NOMO-1 treated with dmso at 0.1 percent for 144 hours (cell line): ENCODE data around the gene PTGFRN.

Experiments used
- DNase-seq: peaks from one replicate; lab custom pipeline; 2025; ENCODE audit not compliant: unreplicated experiment; lab: John Stamatoyannopoulos, UW

PTGFRN gene

DNA sequence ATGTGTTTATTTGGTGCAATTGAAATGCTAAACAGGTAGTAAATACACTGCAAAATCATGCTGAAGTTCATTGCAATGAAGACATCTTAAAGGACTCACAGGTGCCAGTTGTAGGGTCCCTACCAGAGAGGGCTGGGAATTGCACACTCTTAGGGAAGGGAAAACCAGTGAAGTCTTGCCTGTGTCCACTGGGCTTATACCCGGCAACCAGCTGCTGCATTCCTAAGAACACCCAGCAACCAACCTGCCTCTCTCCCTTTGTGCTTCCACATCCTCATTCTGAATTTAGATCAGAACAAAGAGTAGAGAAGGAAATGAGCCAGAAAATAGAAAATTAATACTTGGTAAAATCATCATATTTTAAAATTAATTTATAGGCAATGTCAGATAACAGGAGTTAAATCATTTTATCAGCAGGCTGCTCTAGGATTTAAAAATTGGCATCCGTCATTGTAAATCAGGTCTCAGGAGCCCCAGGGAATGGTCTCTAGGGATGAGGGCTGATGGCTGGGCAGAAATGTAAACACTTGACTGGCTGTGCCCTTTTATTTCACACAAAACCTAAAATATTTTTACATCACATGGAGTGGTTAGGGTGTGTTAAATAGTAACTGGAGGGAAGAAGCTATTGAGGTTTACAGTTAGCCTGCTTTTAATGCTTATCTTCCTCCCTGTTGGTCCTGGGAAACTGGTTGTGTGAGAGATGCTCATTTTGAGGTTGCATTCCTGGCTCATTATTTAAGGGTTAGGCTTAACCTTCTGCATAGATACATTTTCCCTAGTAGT, 31.3 kb downstream of the PTGFRN start:
- no peak for DNase-seq

DNA sequence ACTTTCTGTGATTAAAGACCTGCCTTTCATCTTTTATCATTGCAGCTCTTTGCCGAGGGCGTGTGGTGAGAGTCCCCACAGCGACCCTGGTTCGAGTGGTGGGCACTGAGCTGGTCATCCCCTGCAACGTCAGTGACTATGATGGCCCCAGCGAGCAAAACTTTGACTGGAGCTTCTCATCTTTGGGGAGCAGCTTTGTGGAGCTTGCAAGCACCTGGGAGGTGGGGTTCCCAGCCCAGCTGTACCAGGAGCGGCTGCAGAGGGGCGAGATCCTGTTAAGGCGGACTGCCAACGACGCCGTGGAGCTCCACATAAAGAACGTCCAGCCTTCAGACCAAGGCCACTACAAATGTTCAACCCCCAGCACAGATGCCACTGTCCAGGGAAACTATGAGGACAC, 32.0 kb downstream of the PTGFRN start:
- DNase-seq: no peak

DNA sequence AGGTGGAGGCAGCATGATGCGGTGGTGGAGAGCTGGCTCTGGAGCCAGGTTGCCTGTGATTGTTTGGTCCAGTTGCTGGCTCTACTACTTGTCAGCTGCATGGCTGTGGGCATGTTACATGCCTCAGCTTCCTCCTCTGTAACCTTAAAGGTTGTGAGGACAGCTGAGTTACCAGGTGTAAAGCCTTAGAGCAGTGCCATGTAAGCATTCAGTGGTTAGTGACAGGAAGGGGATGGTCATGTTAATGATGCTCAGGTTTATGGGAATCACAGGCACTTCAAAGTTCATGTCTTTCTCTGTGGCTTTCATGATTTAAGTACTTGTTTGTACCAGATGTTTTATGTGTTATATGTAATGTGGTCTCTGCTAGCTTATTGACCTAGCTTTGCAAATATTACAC, 32.6 kb downstream of the PTGFRN start:
- DNase-seq: no peak

DNA sequence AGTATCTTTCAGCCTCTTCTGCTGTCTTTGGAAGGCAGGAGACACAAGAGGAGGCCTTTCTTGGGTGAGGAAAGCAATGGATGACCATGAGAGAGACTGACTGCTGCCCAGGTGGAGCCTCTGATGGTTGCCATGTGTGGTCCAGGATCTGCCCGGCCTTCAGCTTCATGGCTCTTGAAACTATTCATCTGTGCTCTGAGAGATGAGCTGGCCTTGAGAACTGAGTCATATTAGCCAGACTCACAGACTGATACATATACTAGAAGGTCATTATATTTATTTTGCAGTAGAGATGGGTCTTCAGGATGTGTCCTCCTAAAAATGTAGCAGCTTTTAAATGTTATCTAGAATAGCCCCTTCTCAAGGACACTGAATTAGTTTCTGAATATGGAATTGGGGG, 33.7 kb downstream of the PTGFRN start:
- no peak for DNase-seq

DNA sequence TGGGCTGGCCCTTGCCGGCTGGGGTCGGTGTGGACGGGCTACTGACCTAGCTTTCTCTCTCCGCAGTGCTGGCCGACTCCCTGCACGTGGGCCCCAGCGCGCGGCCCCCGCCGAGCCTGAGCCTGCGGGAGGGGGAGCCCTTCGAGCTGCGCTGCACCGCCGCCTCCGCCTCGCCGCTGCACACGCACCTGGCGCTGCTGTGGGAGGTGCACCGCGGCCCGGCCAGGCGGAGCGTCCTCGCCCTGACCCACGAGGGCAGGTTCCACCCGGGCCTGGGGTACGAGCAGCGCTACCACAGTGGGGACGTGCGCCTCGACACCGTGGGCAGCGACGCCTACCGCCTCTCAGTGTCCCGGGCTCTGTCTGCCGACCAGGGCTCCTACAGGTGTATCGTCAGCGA, 34.9 kb downstream of the PTGFRN start:
- no peak for DNase-seq

DNA sequence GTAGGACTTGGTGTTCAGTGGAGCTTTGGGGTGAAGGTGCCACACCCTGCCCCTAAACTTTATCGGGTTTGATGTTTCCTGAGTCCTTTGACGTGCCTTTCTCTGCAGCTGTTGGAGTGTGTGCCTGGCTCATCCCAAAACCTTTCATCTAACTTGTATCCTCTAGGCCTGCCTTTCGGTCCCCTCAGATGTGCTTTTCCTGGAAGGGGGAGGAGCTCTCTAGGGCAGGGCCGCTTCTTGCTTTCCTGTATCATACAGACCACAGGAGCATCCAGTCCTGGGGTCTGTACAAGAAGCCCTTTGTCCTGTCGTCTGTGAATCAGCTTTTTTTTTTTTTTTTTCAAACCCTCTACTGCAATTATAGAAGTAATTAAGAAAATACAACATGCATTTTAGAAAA, 35.7 kb downstream of the PTGFRN start:
- no peak for DNase-seq

DNA sequence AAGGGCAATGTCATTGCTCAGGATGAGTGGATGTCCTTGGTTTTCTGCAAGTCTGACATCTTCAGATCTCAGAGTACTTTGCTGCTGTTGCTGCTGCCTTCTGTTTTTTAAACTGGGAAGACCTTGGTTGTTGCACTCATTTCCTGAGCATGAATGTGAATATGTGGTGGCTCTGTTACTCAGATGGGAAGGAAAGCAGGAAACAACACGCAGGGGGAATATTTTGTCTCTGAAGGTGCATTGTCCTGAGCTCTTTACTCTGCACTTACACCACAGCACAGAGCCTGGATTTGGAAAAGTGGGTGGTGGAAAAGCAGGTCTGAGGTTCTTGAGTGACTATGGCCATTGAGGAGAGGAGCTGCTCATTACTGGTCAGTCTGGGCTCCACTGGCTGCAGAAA, 36.3 kb downstream of the PTGFRN start:
- no peak for DNase-seq

DNA sequence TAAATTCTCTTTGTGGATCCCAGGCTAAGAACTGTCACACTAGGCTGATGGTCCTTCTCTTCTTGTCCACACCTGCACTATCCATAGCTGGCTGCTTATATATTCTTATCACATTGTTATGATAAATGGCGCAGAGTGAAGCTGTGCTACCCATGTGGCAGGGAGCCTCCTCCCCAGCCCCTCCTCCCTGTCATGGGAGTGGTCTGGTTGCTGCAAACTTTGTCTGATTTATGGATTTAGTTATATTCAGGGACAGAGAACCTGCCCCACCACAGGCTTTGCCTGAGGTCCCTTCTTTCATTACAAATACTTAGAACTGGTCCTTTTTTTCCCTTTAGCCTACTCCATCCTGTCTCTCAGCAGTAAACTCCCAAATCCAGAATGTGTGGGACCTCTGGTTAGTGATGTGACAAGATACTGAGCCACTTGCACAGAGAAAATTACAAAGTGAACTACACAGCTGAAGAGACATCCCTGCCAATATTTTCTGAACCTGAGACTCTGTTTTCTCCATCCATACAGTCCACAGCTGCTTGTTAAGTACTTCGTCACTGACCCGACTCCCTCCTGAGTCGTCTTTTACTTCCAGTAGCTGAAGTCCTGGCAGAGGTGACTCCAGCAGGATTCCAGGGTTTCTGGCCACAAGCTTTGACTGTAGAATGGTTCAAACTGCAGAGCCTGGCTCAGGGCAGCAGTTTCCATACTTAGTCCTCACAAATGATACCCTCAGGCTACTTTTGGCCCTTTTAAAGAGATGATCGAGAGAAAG, 37.6 kb downstream of the PTGFRN start:
- DNase-seq: no peak

DNA sequence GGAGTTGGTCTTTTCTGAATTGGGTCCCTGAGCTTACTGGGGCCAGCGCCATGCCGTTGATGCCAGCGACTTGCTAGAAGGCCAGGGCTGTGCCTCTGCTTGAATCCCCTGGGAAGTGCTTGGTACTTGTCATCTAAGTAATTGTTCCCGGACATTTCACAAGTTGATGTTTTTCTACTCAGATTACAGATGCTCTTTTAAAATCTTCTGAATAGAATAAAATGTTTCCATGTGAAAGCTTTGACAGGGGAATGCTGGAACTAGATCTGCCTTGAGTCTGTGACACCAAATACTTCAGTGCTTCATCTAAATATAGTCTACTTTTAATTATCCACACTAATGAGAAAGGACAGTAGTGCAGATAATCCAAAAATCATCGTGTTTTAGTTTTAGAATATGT, 38.3 kb downstream of the PTGFRN start:
- DNase-seq: no peak

DNA sequence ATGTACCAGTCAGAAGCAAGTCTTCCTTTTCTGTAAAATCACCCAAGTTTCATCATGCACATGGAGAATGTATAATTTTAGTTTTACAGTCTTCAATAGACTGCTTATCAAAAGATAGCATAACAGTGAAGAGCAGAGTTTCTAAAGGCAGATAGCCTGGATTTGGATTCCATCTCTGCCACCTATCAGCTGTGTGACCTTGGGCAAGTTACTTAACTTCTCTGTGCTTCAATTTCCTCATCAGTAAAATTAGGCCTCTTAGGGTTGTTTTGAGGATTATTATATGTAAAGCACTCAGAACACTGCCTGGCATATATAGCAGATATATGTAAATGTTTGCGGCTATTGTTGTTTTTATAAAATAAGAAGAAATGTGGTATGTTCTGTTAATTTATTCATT, 38.9 kb downstream of the PTGFRN start:
- DNase-seq: no peak

DNA sequence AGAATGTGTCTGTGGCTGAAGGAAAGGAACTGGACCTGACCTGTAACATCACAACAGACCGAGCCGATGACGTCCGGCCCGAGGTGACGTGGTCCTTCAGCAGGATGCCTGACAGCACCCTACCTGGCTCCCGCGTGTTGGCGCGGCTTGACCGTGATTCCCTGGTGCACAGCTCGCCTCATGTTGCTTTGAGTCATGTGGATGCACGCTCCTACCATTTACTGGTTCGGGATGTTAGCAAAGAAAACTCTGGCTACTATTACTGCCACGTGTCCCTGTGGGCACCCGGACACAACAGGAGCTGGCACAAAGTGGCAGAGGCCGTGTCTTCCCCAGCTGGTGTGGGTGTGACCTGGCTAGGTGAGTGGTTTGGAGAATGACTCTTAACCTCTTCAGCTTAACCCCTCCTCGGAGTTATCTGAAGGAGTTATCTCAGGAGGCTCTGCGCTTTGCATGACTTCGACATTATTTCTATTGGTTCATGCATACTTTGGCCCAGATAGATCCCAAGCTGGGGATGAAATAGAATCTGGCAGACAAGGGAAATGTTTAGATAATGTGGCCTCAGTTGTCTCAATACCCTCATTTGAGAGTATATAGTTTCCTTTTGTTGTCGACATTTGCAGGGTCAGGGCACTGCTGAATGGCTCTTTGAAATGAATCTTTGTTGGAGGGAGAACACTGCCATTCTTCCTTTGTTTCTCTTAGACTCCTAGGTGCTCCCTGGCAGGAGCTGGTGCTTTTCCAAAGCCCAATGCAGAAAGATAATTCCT, 39.7 kb downstream of the PTGFRN start:
- DNase-seq: no peak

DNA sequence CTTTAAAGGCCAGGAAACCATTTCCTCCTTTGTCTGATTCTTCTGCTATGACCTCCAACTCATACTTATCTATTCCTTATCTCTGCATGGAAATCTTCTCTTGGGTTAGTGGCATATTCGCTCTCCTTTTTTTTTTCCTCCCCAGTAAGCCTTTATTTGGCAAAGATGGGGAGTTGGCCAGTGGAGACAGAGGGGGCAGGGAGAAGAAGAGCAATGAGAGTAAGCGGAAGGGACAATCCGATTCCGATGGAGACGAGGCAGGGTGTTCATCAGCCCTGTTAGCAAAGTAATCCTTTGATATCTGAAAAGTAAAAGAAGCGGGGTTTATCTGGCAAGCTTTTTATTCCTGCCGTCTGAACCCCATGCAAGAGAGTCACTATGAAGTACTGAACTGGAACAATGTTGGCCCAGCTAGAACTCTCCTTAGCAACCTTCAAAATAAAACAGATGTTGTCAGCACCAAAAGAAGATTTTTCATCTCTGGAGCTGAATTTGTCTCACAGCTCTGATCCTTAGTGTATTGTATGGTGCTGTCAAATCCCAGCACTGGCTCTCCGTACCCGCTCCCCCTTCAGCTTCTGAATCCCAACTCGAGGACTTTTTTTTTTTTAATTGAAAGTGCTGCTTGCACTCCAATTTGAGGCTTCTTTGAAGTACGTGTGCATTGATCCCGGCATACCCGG, 40.9 kb downstream of the PTGFRN start:
- DNase-seq: no peak

DNA sequence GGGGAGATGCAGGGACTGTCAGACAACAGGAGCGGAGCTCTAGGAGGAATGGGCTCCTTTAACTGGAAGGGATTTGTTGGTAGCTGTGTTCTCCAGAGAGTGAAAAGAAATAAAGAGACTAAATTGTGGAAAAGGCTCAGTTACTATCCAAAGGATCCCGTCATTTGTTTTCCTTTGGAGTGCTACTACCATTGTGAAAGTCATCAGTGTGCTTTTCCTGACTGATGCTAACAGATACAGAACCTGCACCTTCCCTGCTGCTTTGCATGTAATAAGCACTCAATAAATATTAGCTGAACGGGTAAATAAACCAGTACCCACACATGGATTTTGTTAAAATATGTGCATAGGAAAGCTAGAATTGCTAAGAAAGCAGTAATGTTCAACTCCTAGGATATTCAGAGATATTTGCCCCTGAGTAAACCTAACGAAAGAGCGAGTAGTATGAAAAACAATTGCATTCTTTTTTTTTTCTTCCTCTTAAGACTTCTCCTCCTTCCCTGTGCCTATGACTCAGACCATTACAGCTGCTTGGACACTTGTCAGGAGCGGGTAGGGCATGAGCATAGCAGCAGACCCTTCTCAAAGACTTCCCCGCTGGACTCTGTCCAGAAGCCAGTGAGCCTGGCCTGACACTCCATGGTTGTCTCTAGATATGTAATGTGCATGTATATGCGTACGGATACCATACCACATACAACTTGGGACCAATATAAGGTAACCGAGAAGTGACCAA, 41.7 kb downstream of the PTGFRN start:
- no peak for DNase-seq

DNA sequence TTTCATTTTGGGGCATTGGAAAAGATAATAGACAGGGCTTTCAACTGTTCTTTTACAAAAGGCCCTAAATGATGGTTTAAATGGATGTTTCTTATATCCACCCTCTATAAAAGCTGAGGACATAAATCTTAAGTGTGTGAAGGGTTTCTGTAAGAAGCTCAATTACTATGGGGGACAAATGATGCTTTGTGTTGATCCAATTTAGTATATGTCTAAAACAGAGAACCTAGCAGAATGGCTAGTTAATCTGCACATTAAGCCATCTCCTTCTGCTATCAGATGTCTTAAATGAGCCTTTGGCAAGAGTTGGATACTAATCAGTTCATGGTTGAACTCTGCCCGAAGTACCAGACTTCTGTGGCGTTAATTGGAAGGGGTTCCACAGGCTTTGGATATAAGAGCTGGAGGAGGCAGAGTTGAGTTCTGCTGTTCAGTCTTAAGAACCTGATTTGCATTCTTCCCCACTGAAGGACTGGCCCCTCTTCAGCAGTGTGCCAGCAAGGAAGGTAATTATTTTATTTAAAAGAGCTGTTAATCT, 43.1 kb downstream of the PTGFRN start:
- no peak for DNase-seq

DNA sequence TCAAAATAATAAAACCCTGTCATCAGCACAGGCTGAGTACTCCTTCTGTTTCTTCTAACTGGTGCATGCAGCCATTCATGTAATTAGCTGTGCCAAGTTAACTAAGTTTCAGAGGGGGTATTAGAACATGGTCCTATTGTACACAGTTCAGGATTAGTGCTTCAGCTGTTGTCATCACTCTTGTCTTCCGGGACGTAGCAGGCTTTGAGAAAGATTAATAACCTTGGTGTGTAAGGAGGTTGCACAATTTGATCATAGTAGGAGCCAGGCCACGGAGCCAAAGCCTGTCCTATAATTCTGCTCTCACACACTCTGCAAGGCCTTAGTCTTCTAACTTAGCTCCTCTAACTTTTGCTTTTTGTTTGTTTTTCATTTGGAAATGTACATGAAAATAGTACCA, 44.7 kb downstream of the PTGFRN start:
- DNase-seq: no peak

DNA sequence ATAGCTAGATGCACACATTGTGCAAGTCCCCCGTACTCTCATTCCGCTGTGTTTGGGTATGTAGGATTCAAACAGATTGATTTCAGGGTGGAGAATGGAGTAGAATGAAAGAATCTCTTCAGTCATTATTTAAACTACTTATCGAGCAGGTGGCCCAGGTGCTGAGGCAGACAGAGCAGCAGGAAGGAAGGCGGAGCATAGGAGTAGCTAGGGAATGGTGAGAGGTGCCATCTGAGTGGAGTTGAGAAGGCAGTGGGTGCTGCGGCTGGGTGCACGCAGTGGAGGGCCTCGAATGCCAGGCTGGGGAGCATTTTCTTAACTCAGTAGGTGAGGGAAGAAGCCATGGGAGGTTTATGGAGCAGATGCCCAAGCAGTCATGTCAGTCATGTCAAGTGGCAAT, 46.7 kb downstream of the PTGFRN start:
- DNase-seq: no peak

DNA sequence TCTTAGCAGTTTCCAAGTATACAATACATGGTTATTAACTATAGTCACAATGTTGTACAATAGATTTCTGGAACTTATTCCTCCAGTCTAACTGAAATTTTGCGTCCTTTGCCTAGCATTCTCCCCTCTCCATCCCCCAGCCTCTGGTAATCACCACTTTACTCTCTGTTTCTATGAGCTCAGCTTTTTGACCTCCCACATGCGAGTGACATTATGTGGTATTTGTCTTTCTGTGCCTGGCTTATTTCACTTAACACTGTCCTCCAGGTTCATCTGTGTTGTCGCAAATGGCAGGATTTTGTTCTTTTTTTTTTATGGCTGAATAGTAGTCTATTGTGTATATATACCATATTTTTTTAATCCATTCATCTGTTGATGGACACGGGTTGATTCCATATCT, 47.9 kb downstream of the PTGFRN start:
- no peak for DNase-seq

DNA sequence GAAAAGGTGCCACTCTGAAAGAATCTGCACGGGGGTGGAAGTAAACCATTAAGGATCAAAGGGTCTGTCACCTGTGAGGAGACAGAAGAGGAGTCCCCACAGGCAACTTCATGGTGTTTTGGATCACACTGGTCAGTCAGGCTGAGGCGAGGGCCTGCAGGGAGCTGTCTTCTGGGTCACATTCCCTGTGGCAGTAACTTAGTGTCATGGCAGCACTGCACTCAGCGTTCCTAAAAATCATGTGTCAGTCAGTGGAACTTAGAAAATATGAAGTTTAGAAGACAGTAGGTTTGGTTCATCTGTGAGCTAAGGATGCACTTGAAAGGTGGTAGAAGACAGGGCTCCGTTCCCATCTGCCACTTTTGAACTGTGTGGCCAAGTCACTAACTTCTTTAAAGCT, 48.4 kb downstream of the PTGFRN start:
- DNase-seq: no peak

DNA sequence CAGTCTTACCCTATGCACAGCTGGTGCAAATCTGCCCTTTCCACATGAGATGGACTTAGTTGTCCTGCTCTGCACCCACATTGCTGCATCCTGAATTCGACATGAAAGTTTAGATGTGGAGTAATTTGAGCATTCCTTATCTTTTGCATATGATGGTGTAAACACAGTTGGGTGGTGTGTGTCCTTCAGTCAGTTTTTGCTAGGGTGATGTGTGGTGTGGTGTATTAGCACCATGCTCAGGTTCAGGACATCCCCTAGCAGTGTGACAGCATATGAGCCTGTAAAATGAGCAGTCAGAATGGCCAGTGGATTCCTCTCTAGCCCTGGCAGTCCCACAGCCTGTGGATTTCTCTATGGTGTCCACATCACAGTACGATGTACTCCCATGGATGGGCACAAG, 49.3 kb downstream of the PTGFRN start:
- no peak for DNase-seq

DNA sequence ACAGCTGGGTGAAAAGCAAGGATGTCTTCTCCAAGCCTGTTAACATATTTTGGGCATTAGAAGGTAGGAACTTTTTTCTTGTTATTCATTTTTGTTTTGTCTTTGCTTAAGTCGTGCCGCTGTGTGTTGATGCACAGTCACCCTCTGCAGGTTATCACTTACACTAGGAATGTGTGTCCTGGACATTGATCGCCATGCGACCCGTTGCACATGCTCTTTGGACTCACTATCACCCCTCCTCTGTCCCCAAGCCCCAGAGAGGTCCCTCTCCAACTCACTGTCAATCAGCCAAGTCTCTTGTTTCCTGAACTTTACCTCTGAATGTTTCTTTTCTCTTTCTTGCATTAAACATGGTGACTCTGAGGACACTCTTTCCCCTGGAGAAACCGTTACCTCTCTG, 51.9 kb downstream of the PTGFRN start:
- DNase-seq: no peak
